ACC112 (cell line): ENCODE results near the gene TIAL1.
"Not testable (repeated sequence)": the region's sequence is repeated elsewhere in the genome, so short reads cannot be mapped to it uniquely, and the experiment has no call there.

Experiments used
- H2AFZ ChIP-seq: fragments of 200-600 bp; sonication (generic); one replicate; pipeline ENCODE4 v1.6.0; 2017; ENCODE audit warnings: antibody characterized with exemption, low read length; ENCODE audit not compliant: unreplicated experiment
- H3K27ac ChIP-seq: fragments of 200-600 bp; sonication (generic); 2 replicates; pipeline ENCODE4 v1.5.1; 2014; ENCODE audit warnings: low read depth, mild to moderate bottlenecking, antibody characterized with exemption, low read length, moderate library complexity
- H3K27me3 ChIP-seq: fragments of 200-600 bp; sonication (generic); 2 replicates; pipeline ENCODE4 v1.6.1; 2014; ENCODE audit warnings: mild to moderate bottlenecking, antibody characterized with exemption, low read length, moderate library complexity, mixed read lengths; ENCODE audit not compliant: insufficient read depth
- H3K36me3 ChIP-seq: fragments of 200-600 bp; sonication (generic); 2 replicates; pipeline ENCODE4 v1.6.1; 2016; ENCODE audit warnings: mild to moderate bottlenecking, antibody characterized with exemption, low read length, moderate library complexity, mixed read lengths; ENCODE audit not compliant: insufficient read depth
- H3K4me1 ChIP-seq: fragments of 200-600 bp; sonication (generic); one replicate; pipeline ENCODE4 v1.6.1; 2016; ENCODE audit warnings: low read length, mixed read lengths; ENCODE audit not compliant: insufficient read depth, unreplicated experiment, control insufficient read depth
- H3K4me3 ChIP-seq: fragments of 200-600 bp; sonication (generic); 2 replicates; pipeline ENCODE4 v1.5.1; 2014; ENCODE audit warnings: mild to moderate bottlenecking, low read depth, low read length
- H3K79me2 ChIP-seq: fragments of 200-600 bp; sonication (generic); one replicate; pipeline ENCODE4 v1.6.0; 2016; ENCODE audit warnings: low read length; ENCODE audit not compliant: control insufficient read depth, unreplicated experiment, insufficient read depth

Gene TIAL1

DNA sequence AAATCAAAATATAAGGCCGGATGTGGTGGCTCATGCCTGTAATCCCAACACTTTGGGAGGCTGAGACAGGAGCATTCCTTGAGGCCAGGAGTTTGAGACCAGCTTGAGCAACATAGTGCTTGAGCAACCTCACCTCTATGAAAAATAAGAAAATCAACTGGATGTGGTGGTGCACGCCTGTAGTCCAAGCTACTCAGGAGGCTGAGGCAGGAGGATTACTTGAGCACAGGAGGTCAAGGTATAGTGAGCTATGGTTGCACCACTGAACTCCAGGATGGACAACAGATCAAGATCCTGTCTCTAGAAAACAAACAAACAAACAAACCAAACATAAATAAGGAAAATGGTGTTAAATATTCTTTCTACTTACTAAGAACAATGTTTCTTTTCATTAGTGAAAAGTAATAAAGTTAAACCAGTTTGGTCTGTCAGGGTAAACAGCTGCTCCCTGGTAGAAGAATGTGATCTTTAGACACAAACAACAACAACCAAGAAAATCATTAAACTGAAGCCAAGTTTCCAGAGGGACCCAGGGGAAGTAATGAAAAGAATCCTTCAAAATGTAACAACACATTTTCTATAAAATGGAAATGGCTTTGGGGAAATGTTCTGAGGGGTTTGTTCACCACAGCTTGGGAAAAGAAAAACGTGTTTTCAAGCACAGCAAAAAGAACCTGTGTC lies 36.9 kb upstream of the TIAL1 start:
- H3K4me3 ChIP-seq: no peak overlapping the region
- H3K27me3 ChIP-seq: no peaks in the 10 kb centered on the region
- no peak overlapping the region for H3K27ac ChIP-seq
- peaks cover 4% of the 10 kb centered on the region for H3K4me1 ChIP-seq
- no peaks in the 10 kb centered on the region for H3K36me3 ChIP-seq
- peak overlapping the region; percentile 57 for H2AFZ ChIP-seq
- H3K79me2 ChIP-seq: no peaks in the 10 kb centered on the region

GRCh38 chr10:119630300-119630699 lies 33.5 kb upstream of the TIAL1 start:
- Histone ChIP-seq H3K36me3 (no peaks in the 10 kb centered on the region), H3K27me3 (no peaks in the 10 kb centered on the region), H3K79me2 (no peaks in the 10 kb centered on the region), H3K4me3 (no peak overlapping the region), H3K4me1 (peaks cover 4% of the 10 kb centered on the region), H2AFZ (no peak overlapping the region), H3K27ac (no peak overlapping the region)

DNA sequence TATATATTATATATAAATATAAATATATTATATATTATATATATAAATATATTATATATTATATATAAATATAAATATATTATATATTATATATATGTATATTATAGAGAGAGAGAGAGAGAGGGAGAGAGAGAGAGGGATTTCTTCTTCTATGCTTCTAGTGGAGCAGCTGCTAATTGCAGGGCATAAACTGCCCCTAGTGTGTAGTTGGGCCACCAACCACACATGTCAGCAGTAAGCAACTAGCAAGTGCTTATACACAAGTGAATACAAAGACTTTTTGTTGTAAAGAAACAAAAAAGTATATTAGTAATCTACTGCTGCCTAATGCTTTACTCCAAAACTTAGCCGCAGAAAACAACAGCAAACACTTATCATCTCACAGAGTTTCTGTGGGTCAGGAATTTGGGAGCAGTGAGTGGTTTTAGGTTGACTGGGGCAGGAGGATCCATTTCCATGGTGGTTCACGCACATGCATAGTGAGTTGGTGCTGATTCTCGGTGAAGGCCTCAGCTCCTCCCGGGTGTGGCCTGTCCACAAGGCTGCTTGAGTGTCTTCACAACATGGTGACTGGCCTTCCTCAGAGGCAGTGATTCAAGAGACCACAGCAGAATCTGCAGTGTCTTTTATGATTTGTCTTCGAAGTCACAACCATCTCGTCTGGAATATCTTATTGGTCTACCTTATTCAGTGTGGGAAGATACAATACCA lies 29.0 kb upstream of the TIAL1 start:
- Histone ChIP-seq H2AFZ (no peak overlapping the region), H3K27ac (no peak overlapping the region), H3K4me3 (no peak overlapping the region)

DNA sequence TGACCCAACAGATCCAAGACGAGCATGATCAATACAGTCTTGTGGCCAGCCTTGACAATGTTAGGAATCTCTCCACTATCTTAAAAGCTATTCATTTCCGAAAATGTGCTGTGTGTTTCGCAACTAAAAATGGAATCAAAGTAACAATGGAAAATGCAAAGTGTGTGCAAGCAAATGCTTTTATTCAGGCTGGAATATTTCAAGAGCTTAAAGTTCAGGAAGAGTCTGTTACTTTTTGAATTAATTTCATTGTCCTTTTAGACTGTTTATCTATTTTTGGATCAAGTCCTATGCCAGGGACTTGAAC lies 24.3 kb upstream of the TIAL1 start:
- Histone ChIP-seq H3K27me3 (no peaks in the 10 kb centered on the region), H3K4me3 (no peak overlapping the region), H3K27ac (no peak overlapping the region), H2AFZ (no peak overlapping the region), H3K4me1 (peaks cover 11% of the 10 kb centered on the region), H3K79me2 (no peaks in the 10 kb centered on the region), H3K36me3 (no peaks in the 10 kb centered on the region)

More for the DNA sequence above, 29.0 kb upstream of the TIAL1 start:
- Histone ChIP-seq H3K4me1 (peaks cover 3% of the 10 kb centered on the region), H3K27me3 (no peaks in the 10 kb centered on the region), H3K79me2 (no peaks in the 10 kb centered on the region), H3K36me3 (no peaks in the 10 kb centered on the region)

- Histone ChIP-seq H3K79me2 (no peaks in the 10 kb centered on the region), H2AFZ (peak overlapping the region; percentile 79)
These were observed 23.7 kb upstream of the TIAL1 start for GRCh38 chr10:119620241-119621077.

GRCh38 chr10:119619811-119620210 lies 23.0 kb upstream of the TIAL1 start:
- H3K27me3 ChIP-seq, H3K4me3 ChIP-seq, H3K36me3 ChIP-seq, H3K79me2 ChIP-seq: not testable (repeated sequence)
- H3K27ac ChIP-seq: peak overlapping the region; percentile 3; the same call in 1 of the 2 replicates
- peak overlapping the region; percentile 79 for H2AFZ ChIP-seq
- peaks cover 11% of the 10 kb centered on the region for H3K4me1 ChIP-seq

More at GRCh38 chr10:119620241-119621077, 23.7 kb upstream of the TIAL1 start:
- H3K27me3 ChIP-seq: no peaks in the 10 kb centered on the region
- H3K4me1 ChIP-seq: peaks cover 11% of the 10 kb centered on the region
- peak overlapping the region; percentile 4; the same call in 1 of the 2 replicates for H3K4me3 ChIP-seq
- no peaks in the 10 kb centered on the region for H3K36me3 ChIP-seq
- H3K27ac ChIP-seq: peak overlapping the region; percentile 3; the same call in 1 of the 2 replicates

GRCh38 chr10:119619215-119619614 lies 22.5 kb upstream of the TIAL1 start:
- no peaks in the 10 kb centered on the region for H3K79me2 ChIP-seq
- no peak overlapping the region for H3K4me3 ChIP-seq
- no peaks in the 10 kb centered on the region for H3K27me3 ChIP-seq
- H3K27ac ChIP-seq: no peak overlapping the region
- H3K36me3 ChIP-seq: no peaks in the 10 kb centered on the region
- peaks cover 11% of the 10 kb centered on the region for H3K4me1 ChIP-seq
- H2AFZ ChIP-seq: no peak overlapping the region

- Histone ChIP-seq H3K4me1 (peaks cover 11% of the 10 kb centered on the region), H3K36me3 (no peaks in the 10 kb centered on the region), H3K4me3 (no peak overlapping the region), H3K27ac (no peak overlapping the region), H3K27me3 (no peaks in the 10 kb centered on the region), H2AFZ (no peak overlapping the region), H3K79me2 (no peaks in the 10 kb centered on the region)
These were observed 20.3 kb upstream of the TIAL1 start for GRCh38 chr10:119616882-119617570.

DNA sequence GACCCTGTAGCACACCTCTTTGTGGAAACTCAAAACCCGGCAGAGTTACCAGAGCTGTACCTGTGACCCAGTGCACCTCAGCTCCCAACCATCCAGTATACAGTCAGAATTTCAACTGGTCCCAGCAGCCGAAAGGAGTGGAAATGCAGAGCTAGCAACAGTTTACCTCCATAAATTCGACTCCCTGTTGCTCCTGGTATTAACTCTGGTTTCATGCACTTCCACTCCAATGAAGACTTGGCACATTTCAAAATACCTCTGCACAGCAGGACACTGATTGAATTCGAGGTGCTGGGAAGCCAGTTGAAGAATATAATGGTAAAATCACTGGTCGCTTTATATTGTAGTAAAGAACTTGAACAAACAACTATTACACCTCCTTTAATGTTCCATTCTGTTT lies 17.9 kb upstream of the TIAL1 start:
- Histone ChIP-seq H3K36me3 (no peaks in the 10 kb centered on the region), H3K27me3 (no peaks in the 10 kb centered on the region), H3K79me2 (no peaks in the 10 kb centered on the region), H3K4me1 (no peaks in the 10 kb centered on the region), H3K27ac (no peak overlapping the region), H3K4me3 (no peak overlapping the region), H2AFZ (no peak overlapping the region)

GRCh38 chr10:119613741-119614140 lies 17.0 kb upstream of the TIAL1 start:
- H3K4me3 ChIP-seq: no peak overlapping the region
- no peak overlapping the region for H3K27ac ChIP-seq
- no peaks in the 10 kb centered on the region for H3K4me1 ChIP-seq
- H2AFZ ChIP-seq: no peak overlapping the region
- no peaks in the 10 kb centered on the region for H3K27me3 ChIP-seq
- H3K79me2 ChIP-seq: no peaks in the 10 kb centered on the region
- H3K36me3 ChIP-seq: no peaks in the 10 kb centered on the region
